Stimulated activated effector memory CD8-positive, alpha-beta T cell treated with anti-CD3 and anti-CD28 coated beads, Interleukin-12 subunit alpha, Interleukin-12 subunit beta, amount 100 ng/mL, for 72 hours (primary cell): ENCODE data around the gene CDR2.
"Not testable (repeated sequence)": the region's sequence is repeated elsewhere in the genome, so short reads cannot be mapped to it uniquely, and the experiment has no call there.

Source experiments
- ATAC-seq: fragments of 150-1000 bp; cut with Tn5 transposase; 2 replicates; pipeline ENCODE4 v1.10.0; 2021
- DNase-seq, 2 donors: peaks; one replicate each; pipeline ENCODE4 v3.0.0; 2021 to 2022; ENCODE audit warnings: low spot score in 2 of 2
- H3K27ac Mint-ChIP-seq: one replicate; pipeline ENCODE4 v1.8.0; 2022; ENCODE audit warnings: mild to moderate bottlenecking, mixed read lengths
- H3K36me3 Mint-ChIP-seq: one replicate; pipeline ENCODE4 v1.8.0; 2022; ENCODE audit warnings: mild to moderate bottlenecking, mixed read lengths
- H3K4me1 Mint-ChIP-seq: one replicate; pipeline ENCODE4 v1.8.0; 2022; ENCODE audit warnings: mixed read lengths
- H3K4me3 Mint-ChIP-seq: one replicate; pipeline ENCODE4 v1.8.0; 2022; ENCODE audit warnings: mild to moderate bottlenecking, mixed read lengths
- H3K9me3 Mint-ChIP-seq: one replicate; pipeline ENCODE4 v1.8.0; 2022; ENCODE audit warnings: mixed read lengths

The CDR2 gene

GRCh38 chr16:22374311-22375116 lies at the start of gene CDR2:
TSS of gene CDR2 (minus strand) at chr16:22374619. CDS start at chr16:22374309, 310 bp downstream.
- Mint-ChIP-seq H3K4me3 (peak within 1 kb of the TSS; percentile 98), H3K36me3 (peaks cover 31% of the 10 kb centered on the region), H3K9me3 (no peaks in the 10 kb centered on the region), H3K4me1 (peaks cover 42% of the 10 kb centered on the region), H3K27ac (peak within 1 kb of the TSS; percentile 95)
- DNase-seq (peak; percentile 93 to 98), ATAC-seq (peak; percentile 95)

- DNase-seq = no peak
- H3K9me3 Mint-ChIP-seq = no peaks in the 10 kb centered on the region
- H3K36me3 Mint-ChIP-seq = peaks cover 80% of the 10 kb centered on the region
- H3K4me3 Mint-ChIP-seq = no peak overlapping the region
- no peaks in the 10 kb centered on the region for H3K4me1 Mint-ChIP-seq
- ATAC-seq = no peak
- peak overlapping the region; percentile 54 for H3K27ac Mint-ChIP-seq
These were observed 49.3 kb upstream of the CDR2 start for GRCh38 chr16:22423716-22424115.

GRCh38 chr16:22421136-22421535 lies 46.7 kb upstream of the CDR2 start:
- no peak for ATAC-seq

GRCh38 chr16:22420606-22421135 lies 46.3 kb upstream of the CDR2 start:
- H3K36me3 Mint-ChIP-seq = peaks cover 54% of the 10 kb centered on the region
- peak overlapping the region; percentile 65 for H3K27ac Mint-ChIP-seq
- no peak overlapping the region for H3K4me3 Mint-ChIP-seq
- ATAC-seq (no peak), DNase-seq (no peak)
- no peaks in the 10 kb centered on the region for H3K9me3 Mint-ChIP-seq
- no peaks in the 10 kb centered on the region for H3K4me1 Mint-ChIP-seq

More at GRCh38 chr16:22421136-22421535, 46.7 kb upstream of the CDR2 start:
- H3K9me3 Mint-ChIP-seq = no peaks in the 10 kb centered on the region
- no peak overlapping the region for H3K27ac Mint-ChIP-seq
- no peak for DNase-seq
- peaks cover 54% of the 10 kb centered on the region for H3K36me3 Mint-ChIP-seq
- no peaks in the 10 kb centered on the region for H3K4me1 Mint-ChIP-seq
- no peak overlapping the region for H3K4me3 Mint-ChIP-seq

GRCh38 chr16:22419908-22420307 lies 45.5 kb upstream of the CDR2 start:
- Mint-ChIP-seq H3K4me1 (no peaks in the 10 kb centered on the region), H3K27ac (no peak overlapping the region), H3K9me3 (no peaks in the 10 kb centered on the region), H3K36me3 (peaks cover 55% of the 10 kb centered on the region), H3K4me3 (no peak overlapping the region)
- ATAC-seq (no peak), DNase-seq (no peak)

- Mint-ChIP-seq H3K36me3 (peaks cover 44% of the 10 kb centered on the region), H3K9me3 (no peaks in the 10 kb centered on the region), H3K4me1 (no peaks in the 10 kb centered on the region), H3K27ac (no peak overlapping the region), H3K4me3 (no peak overlapping the region)
- ATAC-seq = no peak
- DNase-seq = no peak
These were observed 44.4 kb upstream of the CDR2 start for GRCh38 chr16:22418826-22419225.

- not testable (repeated sequence) for H3K4me1 Mint-ChIP-seq, ATAC-seq, H3K4me3 Mint-ChIP-seq, H3K27ac Mint-ChIP-seq, H3K9me3 Mint-ChIP-seq, DNase-seq
- peaks cover 48% of the 10 kb centered on the region for H3K36me3 Mint-ChIP-seq
These were observed 43.4 kb upstream of the CDR2 start for GRCh38 chr16:22417798-22418197.

GRCh38 chr16:22417019-22417418 lies 42.6 kb upstream of the CDR2 start:
- H3K4me3 Mint-ChIP-seq = no peak overlapping the region
- no peak overlapping the region for H3K27ac Mint-ChIP-seq
- H3K36me3 Mint-ChIP-seq = peaks cover 47% of the 10 kb centered on the region
- H3K4me1 Mint-ChIP-seq = no peaks in the 10 kb centered on the region
- no peaks in the 10 kb centered on the region for H3K9me3 Mint-ChIP-seq
- ATAC-seq (no peak), DNase-seq (no peak)

- Mint-ChIP-seq H3K4me1 (no peaks in the 10 kb centered on the region), H3K27ac (no peak overlapping the region), H3K4me3 (no peak overlapping the region), H3K36me3 (peaks cover 22% of the 10 kb centered on the region), H3K9me3 (no peaks in the 10 kb centered on the region)
- DNase-seq = no peak
- no peak for ATAC-seq
These were observed 39.4 kb upstream of the CDR2 start for GRCh38 chr16:22413819-22414218.

GRCh38 chr16:22407486-22407885 lies 33.1 kb upstream of the CDR2 start:
- Mint-ChIP-seq H3K27ac (no peak overlapping the region), H3K4me1 (no peaks in the 10 kb centered on the region), H3K4me3 (no peak overlapping the region), H3K36me3 (peaks cover 6% of the 10 kb centered on the region), H3K9me3 (no peaks in the 10 kb centered on the region)
- ATAC-seq (no peak), DNase-seq (no peak)

GRCh38 chr16:22402191-22402590 lies 27.8 kb upstream of the CDR2 start:
- no peak overlapping the region for H3K27ac Mint-ChIP-seq
- H3K4me1 Mint-ChIP-seq = no peaks in the 10 kb centered on the region
- H3K36me3 Mint-ChIP-seq = peaks cover 5% of the 10 kb centered on the region
- no peak for DNase-seq
- H3K9me3 Mint-ChIP-seq = no peaks in the 10 kb centered on the region
- no peak for ATAC-seq
- H3K4me3 Mint-ChIP-seq = no peak overlapping the region

GRCh38 chr16:22400900-22401299 lies 26.5 kb upstream of the CDR2 start:
- Mint-ChIP-seq H3K4me3 (no peak overlapping the region), H3K4me1 (no peaks in the 10 kb centered on the region), H3K27ac (no peak overlapping the region), H3K9me3 (no peaks in the 10 kb centered on the region), H3K36me3 (peaks cover 10% of the 10 kb centered on the region)
- ATAC-seq (no peak), DNase-seq (no peak)

- Mint-ChIP-seq H3K27ac (no peak overlapping the region), H3K4me1 (no peaks in the 10 kb centered on the region), H3K36me3 (peaks cover 11% of the 10 kb centered on the region), H3K9me3 (no peaks in the 10 kb centered on the region), H3K4me3 (no peak overlapping the region)
- DNase-seq = no peak
- ATAC-seq = no peak
These were observed 23.5 kb upstream of the CDR2 start for GRCh38 chr16:22397931-22398330.

GRCh38 chr16:22397464-22397863 lies 23.0 kb upstream of the CDR2 start:
- DNase-seq (no peak), ATAC-seq (no peak)
- Mint-ChIP-seq H3K9me3 (no peaks in the 10 kb centered on the region), H3K27ac (no peak overlapping the region), H3K4me1 (no peaks in the 10 kb centered on the region), H3K36me3 (peaks cover 11% of the 10 kb centered on the region), H3K4me3 (no peak overlapping the region)

GRCh38 chr16:22395960-22396359 lies 21.5 kb upstream of the CDR2 start:
- no peaks in the 10 kb centered on the region for H3K4me1 Mint-ChIP-seq
- H3K9me3 Mint-ChIP-seq = no peaks in the 10 kb centered on the region
- no peak overlapping the region for H3K27ac Mint-ChIP-seq
- DNase-seq (no peak), ATAC-seq (no peak)
- H3K4me3 Mint-ChIP-seq = no peak overlapping the region
- H3K36me3 Mint-ChIP-seq = peaks cover 11% of the 10 kb centered on the region

- DNase-seq = no peak
- Mint-ChIP-seq H3K4me3 (no peak overlapping the region), H3K36me3 (peaks cover 6% of the 10 kb centered on the region), H3K4me1 (no peaks in the 10 kb centered on the region), H3K27ac (no peak overlapping the region), H3K9me3 (no peaks in the 10 kb centered on the region)
- ATAC-seq = no peak
These were observed 19.7 kb upstream of the CDR2 start for GRCh38 chr16:22394121-22394520.
